ENCODE measurements around the gene PUSL1. TPM values are rescaled to one million over a fixed set of nuclear protein-coding genes. Genes with fewer than 3 reads are reported as not detected.

The PUSL1 gene, protein sequence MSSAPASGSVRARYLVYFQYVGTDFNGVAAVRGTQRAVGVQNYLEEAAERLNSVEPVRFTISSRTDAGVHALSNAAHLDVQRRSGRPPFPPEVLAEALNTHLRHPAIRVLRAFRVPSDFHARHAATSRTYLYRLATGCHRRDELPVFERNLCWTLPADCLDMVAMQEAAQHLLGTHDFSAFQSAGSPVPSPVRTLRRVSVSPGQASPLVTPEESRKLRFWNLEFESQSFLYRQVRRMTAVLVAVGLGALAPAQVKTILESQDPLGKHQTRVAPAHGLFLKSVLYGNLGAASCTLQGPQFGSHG
- total RNA-seq = 9.8 and 13.5 TPM in 2 replicates

GRCh38 chr1:1307923-1308755, at the start of gene PUSL1, which contains the start of gene ACAP3:
Gene PUSL1, plus strand, starts transcription at chr1:1308597. Its CDS starts 47 bp downstream, at chr1:1308644.
Gene ACAP3, minus strand, starts transcription at chr1:1307930. Its CDS starts 115 bp downstream, at chr1:1307815.
- DNase-seq (ENCODE audit: low read depth in 2 of 2) = peak; percentile 62 to 91

GRCh38 chr1:1259119-1259488, 49.3 kb upstream of the PUSL1 start:
- DNase-seq (ENCODE audit: low read depth in 2 of 2) = no peak

DNA sequence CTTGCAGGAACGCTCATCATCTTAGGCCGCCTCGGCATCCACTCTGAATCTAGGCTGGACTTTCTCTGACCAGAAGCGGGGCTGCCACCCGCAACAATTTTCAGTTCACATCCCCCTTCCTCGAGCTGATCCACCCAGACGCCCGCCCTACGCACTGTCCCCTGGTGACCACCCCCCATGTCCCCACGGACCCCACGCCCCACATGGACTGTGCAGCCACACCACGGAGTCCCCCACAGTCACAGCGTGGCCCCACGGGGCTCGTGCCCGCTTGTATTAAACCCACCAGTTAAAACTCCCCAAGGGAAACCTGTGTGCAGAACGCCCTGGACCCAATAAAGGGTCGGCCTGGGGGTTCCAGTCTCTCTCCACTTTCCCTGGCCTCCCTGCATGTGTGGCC, 48.9 kb upstream of the PUSL1 start:
- DNase-seq (ENCODE audit: low read depth in 2 of 2) = no peak

- DNase-seq (ENCODE audit: low read depth in 2 of 2) = no peak
These were observed 48.3 kb upstream of the PUSL1 start for GRCh38 chr1:1259951-1260600.

DNA sequence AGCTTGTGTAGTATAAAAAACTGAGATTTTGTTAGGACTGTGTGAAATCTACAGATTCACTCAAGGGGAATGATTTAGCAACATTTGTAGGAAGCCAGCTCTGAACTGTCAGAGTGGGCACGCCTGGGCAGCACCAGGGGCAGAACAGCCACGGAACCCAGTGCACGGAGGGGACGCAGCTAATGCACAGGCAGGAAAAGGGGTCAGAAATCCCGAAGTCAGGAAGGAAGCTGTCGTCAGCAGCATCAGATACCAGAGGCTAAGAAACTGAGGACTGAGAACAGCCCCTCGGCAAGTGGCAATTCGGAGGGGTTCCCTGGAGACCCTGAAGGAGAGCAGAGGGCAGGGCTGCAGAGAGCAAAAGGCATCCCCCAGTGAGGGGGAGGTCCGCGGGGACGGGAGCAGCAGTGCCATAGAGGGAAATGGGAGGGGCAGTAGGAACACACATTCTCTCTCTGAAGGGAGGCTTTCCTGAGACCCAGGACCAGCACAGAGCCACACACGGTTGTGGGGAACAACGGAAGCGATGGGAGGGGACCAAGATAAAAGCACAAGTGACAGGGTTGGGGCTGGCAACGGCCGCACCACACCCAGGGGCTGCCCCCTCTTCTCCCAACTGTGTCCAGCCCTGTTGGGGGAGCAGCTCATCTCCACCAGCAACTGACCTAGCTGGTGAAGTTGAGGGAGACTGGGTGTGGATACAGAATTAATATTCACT, 47.4 kb upstream of the PUSL1 start:
- peak in 1 of 2 donors; percentile 47 for DNase-seq (ENCODE audit: low read depth in 2 of 2)

DNA sequence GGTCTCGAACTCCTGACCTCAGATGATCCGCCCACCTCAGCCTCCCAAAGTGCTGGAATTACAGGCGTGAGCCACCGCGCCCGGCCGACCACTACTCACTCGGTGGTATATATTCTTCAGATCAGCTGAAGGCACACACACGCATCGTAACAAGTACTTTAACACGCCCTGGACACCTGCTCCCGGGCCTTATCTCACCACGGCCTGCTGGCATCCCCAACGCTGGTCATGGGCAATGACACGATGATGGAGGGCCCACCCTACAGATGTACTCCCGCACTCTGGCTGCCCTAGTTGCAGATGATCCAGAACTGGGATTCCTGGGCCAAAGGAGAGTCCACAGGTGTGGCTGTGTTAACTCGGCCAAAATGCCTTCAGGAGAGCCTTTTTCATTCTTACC, 46.3 kb upstream of the PUSL1 start:
- DNase-seq (ENCODE audit: low read depth in 2 of 2) = no peak

DNA sequence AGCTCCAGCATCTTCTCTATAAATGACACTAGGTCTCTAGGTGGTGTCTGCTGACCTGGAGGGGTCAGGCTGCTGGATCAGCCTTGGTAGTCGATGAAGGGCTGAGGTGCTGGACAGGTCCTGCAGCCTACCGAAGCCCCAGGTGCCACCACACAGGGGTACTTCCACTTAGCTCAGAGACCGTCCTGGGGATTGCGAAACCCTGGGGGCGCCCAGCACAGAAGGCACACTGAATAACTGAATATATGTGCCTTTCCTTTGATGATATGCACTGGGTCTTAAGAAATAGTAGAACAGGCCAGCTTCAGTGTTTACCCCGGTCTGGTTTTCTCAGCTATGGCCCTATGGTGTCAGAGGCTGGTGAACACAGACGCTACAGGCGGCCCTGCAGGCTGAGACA, 45.6 kb upstream of the PUSL1 start:
- DNase-seq (ENCODE audit: low read depth in 2 of 2) = no peak

GRCh38 chr1:1264026-1264425, 44.4 kb upstream of the PUSL1 start:
- no peak for DNase-seq (ENCODE audit: low read depth in 2 of 2)

GRCh38 chr1:1264868-1265272, 43.5 kb upstream of the PUSL1 start:
- peak in 1 of 2 donors; percentile 28 for DNase-seq (ENCODE audit: low read depth in 2 of 2)

- DNase-seq (ENCODE audit: low read depth in 2 of 2) = no peak
These were observed 40.7 kb upstream of the PUSL1 start for GRCh38 chr1:1267488-1268283.

DNA sequence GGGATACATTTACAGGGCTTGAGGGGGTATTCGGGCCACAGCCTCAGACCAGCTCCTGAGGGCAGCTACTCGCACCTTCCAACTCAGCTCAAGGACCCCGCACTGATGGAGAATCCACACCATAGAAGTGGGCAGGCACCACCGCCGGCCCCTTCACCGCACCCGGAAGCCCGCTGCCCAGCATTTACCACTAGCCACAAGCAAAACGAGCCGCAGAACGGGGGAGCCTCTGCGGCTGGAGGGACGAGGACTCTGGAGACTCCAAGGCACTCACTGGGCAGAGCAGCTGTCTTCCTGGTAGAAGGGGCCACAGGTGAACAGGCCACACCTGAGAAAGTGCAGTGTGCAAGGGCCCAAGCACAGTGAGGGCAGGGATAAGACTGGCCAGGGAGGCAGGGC, 40.1 kb upstream of the PUSL1 start:
- no peak for DNase-seq (ENCODE audit: low read depth in 2 of 2)

GRCh38 chr1:1270813-1271212, 37.6 kb upstream of the PUSL1 start:
- DNase-seq (ENCODE audit: low read depth in 2 of 2) = no peak

GRCh38 chr1:1272341-1273208, 35.8 kb upstream of the PUSL1 start:
- DNase-seq (ENCODE audit: low read depth in 2 of 2) = peak in 1 of 2 donors; percentile 75

GRCh38 chr1:1273209-1273511, 35.2 kb upstream of the PUSL1 start:
- DNase-seq (ENCODE audit: low read depth in 2 of 2) = peak in 1 of 2 donors; percentile 39

DNA sequence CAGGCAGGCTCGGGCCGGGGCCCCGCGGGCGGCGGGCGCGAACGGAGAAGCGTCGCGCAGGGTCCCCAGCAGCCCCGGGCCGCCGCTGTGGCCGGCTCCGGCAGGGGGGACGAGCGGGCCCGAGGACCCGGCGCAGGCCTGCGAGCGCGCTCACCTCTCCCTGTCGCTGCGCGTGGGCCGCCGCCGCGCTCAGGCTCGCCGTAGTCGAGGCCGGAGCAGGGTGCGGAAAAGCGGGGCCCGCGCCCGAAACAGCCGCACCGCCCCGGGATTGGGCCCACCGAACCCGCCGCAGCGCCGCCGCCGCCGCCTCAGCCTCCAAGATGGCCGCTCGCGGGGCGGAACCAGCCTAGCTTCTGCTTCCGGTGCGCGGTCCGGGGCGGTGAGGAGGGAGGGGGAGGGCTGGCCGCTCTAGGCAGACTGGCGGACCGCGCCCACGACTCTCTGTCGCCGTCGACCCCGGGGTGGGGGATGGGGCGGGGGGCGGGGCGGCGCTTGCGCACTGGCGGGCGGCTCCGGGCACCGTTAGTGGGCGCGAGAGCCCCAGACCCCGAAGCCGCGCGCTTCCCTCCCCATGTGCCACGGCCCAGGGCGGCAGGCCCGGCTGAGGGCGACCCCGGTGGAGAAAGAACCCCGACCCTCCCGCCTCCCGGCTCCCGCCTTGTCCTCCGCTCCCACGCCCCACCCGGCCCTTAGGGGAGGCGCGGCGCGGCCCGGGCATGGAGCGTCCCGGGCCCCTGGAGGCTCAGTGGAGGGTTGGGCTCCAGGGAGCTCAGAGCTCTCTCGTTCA, 34.7 kb upstream of the PUSL1 start, which contains the start of gene UBE2J2:
Gene UBE2J2, minus strand, starts transcription at position 343 of the 787 bp plus-strand sequence. CDS start 5,862 bp downstream, outside the sequence.
- peak; percentile 80 to 96 for DNase-seq (ENCODE audit: low read depth in 2 of 2)

DNA sequence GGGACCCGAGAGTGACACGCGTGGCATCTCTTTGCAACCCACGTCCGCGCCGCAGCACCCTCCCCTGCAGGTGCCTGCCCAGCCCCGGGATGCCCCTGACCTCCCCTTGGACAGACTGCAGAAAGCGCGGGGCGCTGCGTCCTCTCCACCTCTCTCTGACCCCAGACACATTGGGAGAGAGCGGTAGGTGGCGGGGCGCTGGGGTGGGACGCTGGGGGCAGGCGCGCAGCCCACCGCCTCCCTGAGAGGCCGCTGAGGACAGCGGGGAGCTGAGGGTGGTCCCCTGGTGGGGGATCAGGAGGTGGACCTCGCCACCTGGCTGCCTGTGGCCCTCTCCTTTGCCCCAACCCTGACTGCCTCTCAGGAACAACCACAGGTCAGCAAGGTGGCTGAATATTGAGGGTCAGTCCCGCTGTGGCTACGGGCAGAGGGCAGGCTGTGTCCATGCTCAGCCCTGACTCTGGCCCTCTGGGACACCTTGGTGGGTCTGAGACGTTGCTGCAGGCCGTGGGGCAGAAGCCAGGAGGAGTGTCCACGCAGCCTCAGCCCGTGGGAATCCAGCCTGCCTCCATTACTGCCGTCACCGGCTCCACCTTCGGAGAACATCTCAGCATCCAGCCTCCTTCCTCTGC, 34.0 kb upstream of the PUSL1 start:
- DNase-seq (ENCODE audit: low read depth in 2 of 2) = no peak

DNA sequence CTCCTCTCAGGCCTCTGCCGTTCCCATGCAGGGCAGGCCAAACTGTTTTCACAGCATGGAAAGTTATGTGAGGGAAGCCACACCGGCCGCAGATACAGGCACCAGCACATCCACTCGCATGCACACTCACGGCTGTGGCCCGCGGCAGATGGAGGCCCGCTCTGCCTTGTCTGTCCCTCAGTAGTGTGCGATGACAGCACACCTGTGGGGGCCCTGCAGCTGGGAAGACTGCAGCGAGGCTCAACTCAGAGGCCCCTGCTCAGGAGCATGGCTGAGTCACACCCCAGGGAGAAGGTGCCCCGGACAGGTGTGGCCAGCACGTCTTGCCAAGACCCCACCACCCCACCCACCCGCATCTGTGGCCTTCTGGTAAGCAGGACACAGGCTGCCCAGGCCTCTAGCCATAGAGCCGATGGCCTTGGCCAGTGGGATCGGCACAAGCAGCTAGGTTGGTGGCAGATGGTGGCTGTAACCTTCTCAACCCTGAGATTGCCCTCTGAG, 33.4 kb upstream of the PUSL1 start:
- no peak for DNase-seq (ENCODE audit: low read depth in 2 of 2)

GRCh38 chr1:1275836-1276235, 32.6 kb upstream of the PUSL1 start:
- DNase-seq (ENCODE audit: low read depth in 2 of 2) = no peak
